Endodermal cell (in vitro differentiated cells): ENCODE data around the gene DNMT3A. TPM values are rescaled to one million over a fixed set of nuclear protein-coding genes. Genes with fewer than 3 reads are reported as not detected.

Experiments used
- DNase-seq: peaks from one replicate; pipeline ENCODE4 v3.0.0-alpha.2; 2017
- H3K27ac ChIP-seq: 2 replicates; pipeline ENCODE4 v1.5.1; 2013; ENCODE audit warnings: mild to moderate bottlenecking, low read depth, low read length, moderate library complexity
- H3K27me3 ChIP-seq: 2 replicates; pipeline ENCODE4 v1.6.1; 2013; ENCODE audit warnings: mild to moderate bottlenecking, low read length, moderate library complexity; ENCODE audit not compliant: insufficient read depth, control insufficient read depth, poor library complexity, severe bottlenecking
- H3K36me3 ChIP-seq: 2 replicates; pipeline ENCODE4 v1.7.0; 2013; ENCODE audit warnings: mild to moderate bottlenecking, low read length, moderate library complexity; ENCODE audit not compliant: control insufficient read depth, insufficient read depth
- H3K4me1 ChIP-seq: one replicate; pipeline ENCODE4 v1.7.0; 2013; ENCODE audit warnings: low read length; ENCODE audit not compliant: control insufficient read depth, insufficient read depth
- H3K4me3 ChIP-seq: 2 replicates; pipeline ENCODE4 v1.5.1; 2013; ENCODE audit warnings: mild to moderate bottlenecking, low read length, moderate library complexity
- H3K9ac ChIP-seq: 2 replicates; pipeline ENCODE4 v1.6.1; 2013; ENCODE audit warnings: mild to moderate bottlenecking, low read length, moderate library complexity; ENCODE audit not compliant: poor library complexity, severe bottlenecking; ENCODE audit errors: extremely low read depth
- H3K9me3 ChIP-seq: 2 replicates; pipeline ENCODE4 v1.6.1; 2013; ENCODE audit warnings: mild to moderate bottlenecking, low read length, moderate library complexity; ENCODE audit not compliant: control insufficient read depth
- H3K27ac Mint-ChIP-seq: 2 replicates; pipeline ENCODE4 v1.8.0; 2020; ENCODE audit warnings: mixed read lengths
- H3K27me3 Mint-ChIP-seq: 2 replicates; pipeline ENCODE4 v1.8.0; 2021; ENCODE audit warnings: mild to moderate bottlenecking, mixed read lengths; ENCODE audit not compliant: insufficient read depth
- H3K36me3 Mint-ChIP-seq: 2 replicates; pipeline ENCODE4 v1.8.0; 2020; ENCODE audit warnings: low read depth, mixed read lengths
- H3K4me1 Mint-ChIP-seq: 2 replicates; pipeline ENCODE4 v1.8.0; 2020; ENCODE audit warnings: mixed read lengths
- H3K4me3 Mint-ChIP-seq: 2 replicates; pipeline ENCODE4 v1.8.0; 2020; ENCODE audit warnings: mild to moderate bottlenecking, moderate library complexity, mixed read lengths
- H3K9me3 Mint-ChIP-seq: 2 replicates; pipeline ENCODE4 v1.8.0; 2020; ENCODE audit warnings: mild to moderate bottlenecking, mixed read lengths
- CTCF ChIP-seq: fragments of 200-600 bp; sonication (generic); conservative IDR thresholded peaks from 2 replicates; pipeline ENCODE4 v1.5.0; 2021; ENCODE audit warnings: antibody characterized with exemption, mild to moderate bottlenecking
- WGBS, 2 experiments: methylation state at CpG; one replicate each; pipeline versions ENCODE4 v1.1.5 to v1.1.7; 2013; ENCODE audit warnings: missing lambda C conversion rate in 2 of 2, mixed read lengths in 1 of 2; ENCODE audit not compliant: insufficient coverage in 1 of 2, insufficient read length in 1 of 2; 5-methylcytosine and 5-hydroxymethylcytosine counted together
- total RNA-seq, 2 donors: library from RNA; stranded (reverse); fragmentation: NEBNext Ultra II Directional in 1 of 2; extraction: Animal tissue kit (Norgen Biotek cat#: 25700) in 1 of 2; gene quantifications; 2 replicates in 1 of 2; 3 replicates in 1 of 2; pipeline ENCODE4 v1.2.1, GENCODE V29; 2021

DNMT3A gene
- total RNA-seq, 2 donors from 2014 or later, result 124 to 139 TPM

- Histone ChIP-seq H3K9ac (no peak overlapping the region), H3K9me3 (no peaks in the 10 kb centered on the region), H3K4me3 (no peak overlapping the region), H3K36me3 (peaks cover 67% of the 10 kb centered on the region), H3K27ac (no peak overlapping the region), H3K27me3 (no peaks in the 10 kb centered on the region), H3K4me1 (peaks cover 5% of the 10 kb centered on the region)
- TF ChIP-seq CTCF, result no peak
- 95 to 98% methylated on average over 18 to 26 of the region's 26 CpGs for WGBS, 2 experiments
- no peaks in the 10 kb centered on the region for H3K9me3 Mint-ChIP-seq
- no peaks in the 10 kb centered on the region for H3K27me3 Mint-ChIP-seq
- no peak overlapping the region for H3K27ac Mint-ChIP-seq
- H3K4me1 Mint-ChIP-seq, result peaks cover 20% of the 10 kb centered on the region
- H3K4me3 Mint-ChIP-seq, result no peak overlapping the region
- peaks cover 71% of the 10 kb centered on the region for H3K36me3 Mint-ChIP-seq
- no peak for DNase-seq
Measured at GRCh38 chr2:25246558-25247290, 95.0 kb downstream of the DNMT3A start.

- Mint-ChIP-seq H3K36me3 (peaks cover 78% of the 10 kb centered on the region), H3K4me3 (no peak overlapping the region), H3K27ac (no peak overlapping the region), H3K9me3 (no peaks in the 10 kb centered on the region), H3K4me1 (peaks cover 20% of the 10 kb centered on the region), H3K27me3 (no peaks in the 10 kb centered on the region)
- TF ChIP-seq CTCF, result no peak
- DNase-seq, result no peak
- Histone ChIP-seq H3K27ac (no peak overlapping the region), H3K4me1 (peaks cover 5% of the 10 kb centered on the region), H3K9ac (no peak overlapping the region), H3K4me3 (no peak overlapping the region), H3K9me3 (no peaks in the 10 kb centered on the region), H3K36me3 (peaks cover 74% of the 10 kb centered on the region), H3K27me3 (no peaks in the 10 kb centered on the region)
- 92 to 97% methylated on average over 12 to 14 of the region's 14 CpGs for WGBS, 2 experiments
Measured at GRCh38 chr2:25246001-25246400, 95.7 kb downstream of the DNMT3A start.

GRCh38 chr2:25245141-25245540 is 96.6 kb downstream of the DNMT3A start:
- no peak overlapping the region for H3K27ac ChIP-seq
- H3K27me3 ChIP-seq, result no peaks in the 10 kb centered on the region
- H3K4me3 ChIP-seq, result no peak overlapping the region
- DNase-seq, result no peak
- Mint-ChIP-seq H3K27me3 (no peaks in the 10 kb centered on the region), H3K36me3 (peaks cover 86% of the 10 kb centered on the region), H3K4me3 (no peak overlapping the region), H3K4me1 (peaks cover 13% of the 10 kb centered on the region), H3K27ac (no peak overlapping the region), H3K9me3 (no peaks in the 10 kb centered on the region)
- H3K4me1 ChIP-seq, result peaks cover 2% of the 10 kb centered on the region
- H3K36me3 ChIP-seq, result peaks cover 82% of the 10 kb centered on the region
- 96% methylated on average over 10 to 14 of the region's 14 CpGs for WGBS, 2 experiments
- H3K9me3 ChIP-seq, result no peaks in the 10 kb centered on the region
- H3K9ac ChIP-seq, result no peak overlapping the region
- no peak for TF ChIP-seq CTCF
